ENCODE results near the gene EDDM3A.
"Not testable (repeated sequence)": the region's sequence is repeated elsewhere in the genome, so short reads cannot be mapped to it uniquely, and the experiment has no call there.

EDDM3A gene

DNA sequence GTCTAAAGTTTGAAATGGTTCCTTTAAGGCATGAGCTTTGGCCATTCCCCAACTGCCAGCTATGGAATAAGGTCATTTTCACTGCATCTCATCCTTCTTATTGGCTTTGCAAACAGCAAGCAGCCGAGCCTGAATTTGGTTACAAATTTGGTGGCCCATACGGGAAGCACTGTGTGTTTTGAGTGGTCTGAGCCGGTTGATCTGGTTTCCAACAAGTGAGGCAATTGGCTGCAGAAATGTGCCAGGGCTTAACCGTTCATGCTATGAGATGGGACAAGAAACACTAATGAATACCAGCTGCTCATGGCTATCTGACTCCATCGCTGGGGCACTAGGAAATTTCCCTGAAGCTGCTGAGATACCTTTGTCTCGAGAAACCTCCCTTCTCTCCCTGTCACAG is 9.3 kb downstream of the EDDM3A start:
- Histone ChIP-seq H3K27me3 (ENCODE audit: control insufficient read depth, insufficient read depth, low read length) (no peaks in the 10 kb centered on the region), H3K9ac (ENCODE audit: low read depth, low read length) (no peak overlapping the region), H3K9me3 (ENCODE audit: control insufficient read depth, insufficient read depth, low read length) (peaks cover 19% of the 10 kb centered on the region), H3K27ac (ENCODE audit: low read depth, low read length) (no peak overlapping the region), H3K4me3 (ENCODE audit: low read depth, low read length) (no peak overlapping the region), H3K36me3 (ENCODE audit: control insufficient read depth, insufficient read depth, low read length) (no peaks in the 10 kb centered on the region), H3K4me1 (ENCODE audit: control insufficient read depth, insufficient read depth, low read length) (0 out of 2 replicates have a peak, but pooled peaks cover 4% of the 10 kb centered on the region)

DNA sequence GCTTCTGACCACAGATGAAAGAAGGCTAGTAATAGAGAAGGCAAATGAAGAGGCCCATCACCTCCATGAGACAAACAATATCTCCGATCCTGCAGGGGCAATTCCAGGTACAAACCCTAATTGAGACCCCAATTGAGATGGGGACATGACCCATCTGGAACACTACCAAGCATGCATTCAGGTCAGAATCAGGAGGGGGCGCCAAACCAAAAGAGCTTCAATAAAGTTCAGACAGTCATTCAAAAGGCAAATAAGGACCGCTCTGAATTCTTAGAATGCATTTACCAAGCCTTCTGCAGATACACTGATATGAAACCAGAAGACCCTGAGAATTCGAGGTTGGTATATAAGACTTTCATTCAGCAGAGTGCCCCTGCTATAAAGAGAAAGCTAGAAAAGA is 12.3 kb downstream of the EDDM3A start:
- Histone ChIP-seq H3K4me1 (ENCODE audit: control insufficient read depth, insufficient read depth, low read length) (0 out of 2 replicates have a peak, but pooled peaks cover 8% of the 10 kb centered on the region), H3K27ac (ENCODE audit: low read depth, low read length) (no peak overlapping the region), H3K4me3 (ENCODE audit: low read depth, low read length) (no peak overlapping the region), H3K9me3 (ENCODE audit: control insufficient read depth, insufficient read depth, low read length) (peaks cover 5% of the 10 kb centered on the region), H3K27me3 (ENCODE audit: control insufficient read depth, insufficient read depth, low read length) (no peaks in the 10 kb centered on the region), H3K9ac (ENCODE audit: low read depth, low read length) (no peak overlapping the region), H3K36me3 (ENCODE audit: control insufficient read depth, insufficient read depth, low read length) (no peaks in the 10 kb centered on the region)

DNA sequence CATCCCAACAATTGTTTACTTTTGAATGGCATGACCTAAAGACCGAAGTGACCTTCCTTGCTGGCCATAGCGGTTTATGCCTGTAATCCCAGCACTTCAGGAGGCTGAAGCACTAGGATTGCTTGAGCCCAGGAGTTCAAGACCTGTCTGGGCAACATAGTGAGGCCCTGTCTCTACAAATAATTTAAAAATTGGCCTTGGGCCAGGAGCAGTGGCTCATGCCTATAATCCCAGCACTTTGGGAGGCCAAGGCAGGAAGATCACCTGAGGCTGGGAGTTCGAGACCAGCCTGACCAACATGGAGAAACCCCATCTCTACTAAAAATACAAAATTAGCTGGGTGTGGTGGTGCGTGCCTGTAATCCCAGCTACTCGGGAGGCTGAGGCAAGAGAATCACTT is 13.8 kb downstream of the EDDM3A start:
- H3K27ac ChIP-seq (ENCODE audit: low read depth, low read length); H3K4me3 ChIP-seq (ENCODE audit: low read depth, low read length); H3K4me1 ChIP-seq (ENCODE audit: control insufficient read depth, insufficient read depth, low read length); H3K27me3 ChIP-seq (ENCODE audit: control insufficient read depth, insufficient read depth, low read length); H3K36me3 ChIP-seq (ENCODE audit: control insufficient read depth, insufficient read depth, low read length); H3K9ac ChIP-seq (ENCODE audit: low read depth, low read length); H3K9me3 ChIP-seq (ENCODE audit: control insufficient read depth, insufficient read depth, low read length): not testable (repeated sequence)

DNA sequence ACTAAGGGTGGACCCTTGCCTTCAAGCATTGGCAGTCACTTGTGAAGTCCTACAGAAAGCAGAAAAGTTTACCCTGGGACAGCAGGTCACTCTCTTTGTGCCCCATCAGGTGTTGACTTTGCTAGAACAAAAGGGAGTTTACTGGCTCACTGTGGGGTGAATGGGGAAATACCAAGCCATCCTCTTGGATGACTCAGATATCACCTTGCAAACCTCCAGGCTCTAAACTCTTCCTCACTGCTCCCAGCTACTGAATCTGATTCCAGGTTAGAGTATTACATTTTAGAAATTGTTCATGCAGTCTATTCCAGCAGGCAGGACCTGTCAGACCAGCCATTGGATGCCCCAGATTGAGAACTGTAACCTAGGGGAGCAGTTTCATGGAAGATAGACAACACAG is 15.3 kb downstream of the EDDM3A start:
- Histone ChIP-seq H3K36me3 (ENCODE audit: control insufficient read depth, insufficient read depth, low read length) (no peaks in the 10 kb centered on the region), H3K27me3 (ENCODE audit: control insufficient read depth, insufficient read depth, low read length) (no peaks in the 10 kb centered on the region), H3K4me1 (ENCODE audit: control insufficient read depth, insufficient read depth, low read length) (0 out of 2 replicates have a peak, but pooled peaks cover 8% of the 10 kb centered on the region), H3K4me3 (ENCODE audit: low read depth, low read length) (no peak overlapping the region), H3K9me3 (ENCODE audit: control insufficient read depth, insufficient read depth, low read length) (no peaks in the 10 kb centered on the region), H3K9ac (ENCODE audit: low read depth, low read length) (no peak overlapping the region), H3K27ac (ENCODE audit: low read depth, low read length) (peak overlapping the region; percentile 31)

DNA sequence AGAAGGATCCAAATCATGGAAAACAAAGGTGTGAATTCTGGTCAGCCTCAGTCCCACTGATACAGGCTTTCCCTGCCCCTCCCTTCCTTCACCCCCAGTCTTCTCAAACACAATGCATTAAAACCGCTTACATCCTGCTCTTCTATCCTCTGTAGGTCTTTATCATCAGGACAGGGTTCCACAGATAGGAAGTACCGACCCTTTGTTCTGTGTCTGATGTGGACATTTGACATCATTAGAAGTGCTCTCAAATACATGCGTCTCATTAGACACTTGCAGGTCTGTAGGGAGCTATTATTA is 22.9 kb downstream of the EDDM3A start:
- H3K4me3 ChIP-seq (ENCODE audit: low read depth, low read length): no peak overlapping the region
- peaks cover 7% of the 10 kb centered on the region for H3K9me3 ChIP-seq (ENCODE audit: control insufficient read depth, insufficient read depth, low read length)
- no peak overlapping the region for H3K27ac ChIP-seq (ENCODE audit: low read depth, low read length)
- no peaks in the 10 kb centered on the region for H3K36me3 ChIP-seq (ENCODE audit: control insufficient read depth, insufficient read depth, low read length)
- H3K9ac ChIP-seq (ENCODE audit: low read depth, low read length): no peak overlapping the region
- no peaks in the 10 kb centered on the region for H3K4me1 ChIP-seq (ENCODE audit: control insufficient read depth, insufficient read depth, low read length)
- no peaks in the 10 kb centered on the region for H3K27me3 ChIP-seq (ENCODE audit: control insufficient read depth, insufficient read depth, low read length)

DNA sequence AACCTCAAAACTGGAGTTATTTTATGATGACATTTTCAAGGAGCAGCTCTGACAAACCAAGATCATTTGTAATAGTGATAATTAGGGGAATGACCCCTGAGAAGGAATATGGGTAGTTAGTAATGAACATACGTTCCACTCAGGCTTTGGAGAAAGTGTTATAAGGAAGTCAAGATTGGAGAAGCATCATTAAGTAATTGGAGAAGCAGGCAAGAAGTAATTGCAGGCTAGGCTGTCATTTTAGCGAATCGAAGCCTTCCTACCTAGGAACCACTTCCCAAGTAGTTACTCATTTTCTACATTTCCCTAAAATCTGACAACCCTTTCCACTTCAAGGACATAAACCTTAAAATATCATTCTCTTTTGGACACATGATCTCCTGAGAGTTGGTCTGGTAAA is 23.7 kb downstream of the EDDM3A start:
- Histone ChIP-seq H3K27me3 (ENCODE audit: control insufficient read depth, insufficient read depth, low read length) (no peaks in the 10 kb centered on the region), H3K27ac (ENCODE audit: low read depth, low read length) (no peak overlapping the region), H3K9me3 (ENCODE audit: control insufficient read depth, insufficient read depth, low read length) (peaks cover 7% of the 10 kb centered on the region), H3K4me3 (ENCODE audit: low read depth, low read length) (no peak overlapping the region), H3K36me3 (ENCODE audit: control insufficient read depth, insufficient read depth, low read length) (no peaks in the 10 kb centered on the region), H3K4me1 (ENCODE audit: control insufficient read depth, insufficient read depth, low read length) (peaks cover 5% of the 10 kb centered on the region), H3K9ac (ENCODE audit: low read depth, low read length) (no peak overlapping the region)

DNA sequence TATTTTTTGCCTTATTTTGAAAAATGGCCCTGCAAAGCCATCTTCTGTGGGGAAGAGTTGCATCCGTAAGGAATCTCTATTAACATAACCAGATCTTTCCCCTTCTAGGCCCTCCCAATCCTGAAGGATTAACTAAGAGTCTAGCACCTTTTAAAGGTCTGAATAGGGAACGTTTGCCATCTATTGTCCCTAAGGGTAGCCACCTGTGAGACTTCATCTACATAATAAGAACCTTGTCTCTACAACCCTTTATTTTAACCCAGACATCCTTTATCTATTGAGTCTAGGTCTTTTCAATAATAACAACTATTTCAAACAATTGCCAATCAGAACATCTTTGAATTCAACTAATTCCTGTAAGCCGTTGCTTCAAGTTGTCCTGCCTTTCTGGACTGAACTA is 27.0 kb downstream of the EDDM3A start:
- peak overlapping the region; percentile 58 for H3K27ac ChIP-seq (ENCODE audit: low read depth, low read length)
- H3K27me3 ChIP-seq (ENCODE audit: control insufficient read depth, insufficient read depth, low read length): no peaks in the 10 kb centered on the region
- H3K9me3 ChIP-seq (ENCODE audit: control insufficient read depth, insufficient read depth, low read length): peaks cover 7% of the 10 kb centered on the region
- no peak overlapping the region for H3K9ac ChIP-seq (ENCODE audit: low read depth, low read length)
- H3K4me3 ChIP-seq (ENCODE audit: low read depth, low read length): no peak overlapping the region
- no peaks in the 10 kb centered on the region for H3K36me3 ChIP-seq (ENCODE audit: control insufficient read depth, insufficient read depth, low read length)
- peaks cover 26% of the 10 kb centered on the region for H3K4me1 ChIP-seq (ENCODE audit: control insufficient read depth, insufficient read depth, low read length)

DNA sequence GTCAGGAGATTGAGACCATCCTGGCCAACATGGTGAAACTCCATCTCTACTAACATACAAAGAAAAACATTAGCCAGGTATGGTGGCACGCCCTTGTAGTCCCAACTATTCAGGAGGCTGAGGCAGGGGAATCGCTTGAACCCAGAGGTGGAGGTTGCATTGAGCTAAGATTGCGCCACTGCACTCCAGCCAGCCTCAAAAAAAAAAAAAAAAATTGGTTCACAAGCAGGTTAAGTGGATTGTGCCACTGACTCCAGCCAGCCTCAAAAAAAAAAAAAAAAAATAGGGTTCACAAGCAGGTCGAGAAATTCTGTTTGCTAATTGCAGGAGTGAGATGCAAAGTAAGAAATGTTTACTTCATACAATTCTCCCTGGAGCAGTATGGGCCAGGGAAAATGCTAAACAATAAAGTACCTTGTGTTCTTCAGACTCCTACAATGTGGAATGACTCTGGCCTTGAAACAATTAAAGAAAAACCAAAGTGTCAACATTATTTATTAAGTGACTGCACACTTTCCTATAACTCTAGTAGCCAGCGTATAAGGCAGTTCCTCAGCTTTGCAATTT is 28.7 kb downstream of the EDDM3A start:
- peaks cover 26% of the 10 kb centered on the region for H3K4me1 ChIP-seq (ENCODE audit: control insufficient read depth, insufficient read depth, low read length)
- H3K9me3 ChIP-seq (ENCODE audit: control insufficient read depth, insufficient read depth, low read length): peaks cover 7% of the 10 kb centered on the region
- no peaks in the 10 kb centered on the region for H3K27me3 ChIP-seq (ENCODE audit: control insufficient read depth, insufficient read depth, low read length)
- H3K4me3 ChIP-seq (ENCODE audit: low read depth, low read length): peak overlapping the region; percentile 34
- H3K9ac ChIP-seq (ENCODE audit: low read depth, low read length): no peak overlapping the region; the same call in 1 of the 2 replicates
- peak overlapping the region; percentile 75 for H3K27ac ChIP-seq (ENCODE audit: low read depth, low read length)
- no peaks in the 10 kb centered on the region for H3K36me3 ChIP-seq (ENCODE audit: control insufficient read depth, insufficient read depth, low read length)

DNA sequence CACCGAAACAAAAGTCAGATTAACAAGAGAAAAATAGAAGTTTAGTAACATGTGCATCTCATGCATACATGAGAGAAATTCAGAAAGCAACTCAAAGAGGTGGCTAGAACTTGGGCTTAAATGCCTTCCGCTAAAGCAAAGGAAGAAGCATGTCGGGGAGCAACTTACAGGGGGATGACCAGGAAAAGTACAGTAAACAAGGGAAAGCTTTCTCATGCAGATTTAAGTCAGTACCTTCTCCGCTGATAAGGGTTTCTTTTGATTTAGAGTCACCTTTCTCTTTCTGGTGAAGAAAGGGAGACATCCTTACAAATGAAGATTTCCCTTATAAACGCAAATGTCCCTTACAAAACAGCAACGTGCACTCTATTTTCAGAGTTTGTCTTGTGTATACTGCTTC is 29.4 kb downstream of the EDDM3A start:
- Histone ChIP-seq H3K27me3 (ENCODE audit: control insufficient read depth, insufficient read depth, low read length) (no peaks in the 10 kb centered on the region), H3K9me3 (ENCODE audit: control insufficient read depth, insufficient read depth, low read length) (peaks cover 7% of the 10 kb centered on the region), H3K9ac (ENCODE audit: low read depth, low read length) (no peak overlapping the region), H3K4me3 (ENCODE audit: low read depth, low read length) (peak overlapping the region; percentile 34), H3K4me1 (ENCODE audit: control insufficient read depth, insufficient read depth, low read length) (peaks cover 29% of the 10 kb centered on the region), H3K27ac (ENCODE audit: low read depth, low read length) (peak overlapping the region; percentile 75), H3K36me3 (ENCODE audit: control insufficient read depth, insufficient read depth, low read length) (no peaks in the 10 kb centered on the region)

DNA sequence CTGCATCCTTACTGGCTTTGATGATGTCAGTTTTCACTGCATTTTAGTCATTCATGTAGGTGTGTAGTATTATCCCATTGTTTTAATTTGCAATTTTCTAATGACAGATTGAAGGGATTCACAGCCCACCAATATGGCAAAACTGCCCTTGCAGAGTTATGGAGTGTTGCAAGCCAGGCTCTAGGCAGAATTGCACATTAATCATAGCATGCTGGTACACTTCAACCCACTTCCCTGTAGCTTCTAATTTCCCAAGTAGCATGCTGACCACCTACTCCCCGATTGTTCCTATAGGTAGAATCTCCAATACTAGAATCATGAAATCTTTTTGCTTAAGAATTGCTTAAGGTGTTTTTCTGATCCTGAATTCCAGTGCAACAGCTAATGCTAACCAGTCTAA is 30.2 kb downstream of the EDDM3A start:
- no peaks in the 10 kb centered on the region for H3K36me3 ChIP-seq (ENCODE audit: control insufficient read depth, insufficient read depth, low read length)
- no peak overlapping the region for H3K9ac ChIP-seq (ENCODE audit: low read depth, low read length)
- H3K27me3 ChIP-seq (ENCODE audit: control insufficient read depth, insufficient read depth, low read length): no peaks in the 10 kb centered on the region
- H3K9me3 ChIP-seq (ENCODE audit: control insufficient read depth, insufficient read depth, low read length): peaks cover 7% of the 10 kb centered on the region
- peaks cover 34% of the 10 kb centered on the region for H3K4me1 ChIP-seq (ENCODE audit: control insufficient read depth, insufficient read depth, low read length)
- no peak overlapping the region for H3K4me3 ChIP-seq (ENCODE audit: low read depth, low read length)
- no peak overlapping the region for H3K27ac ChIP-seq (ENCODE audit: low read depth, low read length)

DNA sequence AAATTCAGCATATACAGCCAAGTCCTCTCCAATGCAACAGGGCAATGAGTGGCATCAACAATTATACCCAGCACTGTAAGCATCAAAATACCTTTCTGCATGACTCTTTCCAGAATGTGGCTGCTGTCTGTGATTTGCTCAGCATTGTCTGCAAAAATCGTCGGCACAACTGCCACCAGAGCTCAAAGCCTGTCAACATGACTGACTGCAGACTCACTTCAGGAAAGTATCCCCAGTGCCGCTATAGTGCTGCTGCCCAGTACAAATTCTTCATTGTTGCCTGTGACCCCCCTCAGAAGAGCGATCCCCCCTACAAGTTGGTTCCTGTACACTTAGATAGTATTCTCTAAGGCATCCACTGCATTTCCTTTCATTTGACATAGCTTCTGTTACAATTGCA is 36.1 kb downstream of the EDDM3A start:
- peak overlapping the region; percentile 51 for H3K27ac ChIP-seq (ENCODE audit: low read depth, low read length)
- H3K36me3 ChIP-seq (ENCODE audit: control insufficient read depth, insufficient read depth, low read length): no peaks in the 10 kb centered on the region
- no peaks in the 10 kb centered on the region for H3K27me3 ChIP-seq (ENCODE audit: control insufficient read depth, insufficient read depth, low read length)
- no peaks in the 10 kb centered on the region for H3K9me3 ChIP-seq (ENCODE audit: control insufficient read depth, insufficient read depth, low read length)
- H3K4me1 ChIP-seq (ENCODE audit: control insufficient read depth, insufficient read depth, low read length): peaks cover 36% of the 10 kb centered on the region
- no peak overlapping the region for H3K9ac ChIP-seq (ENCODE audit: low read depth, low read length)
- no peak overlapping the region for H3K4me3 ChIP-seq (ENCODE audit: low read depth, low read length)

All from HUES48 (cell line).